ENCODE data around the gene PDGFD. TPM values are rescaled to one million over a fixed set of nuclear protein-coding genes. Genes with fewer than 3 reads are reported as not detected.

PDGFD gene
- total RNA-seq, 1 donor, result 32.4 TPM

- TF ChIP-seq CTCF (IDR thresholded peaks at IDR 0.05; ENCODE audit: insufficient read depth, low read length), result no peak
- DNase-seq (ENCODE audit: low read depth), result peak; percentile 30
- no peak overlapping the region for H3K4me3 ChIP-seq (ENCODE audit: low read depth, low read length)
These were observed 135.3 kb downstream of the PDGFD start for GRCh38 chr11:104028476-104029263.

- DNase-seq (ENCODE audit: low read depth), result no peak
- no peak for TF ChIP-seq CTCF (IDR thresholded peaks at IDR 0.05; ENCODE audit: insufficient read depth, low read length)
- no peak overlapping the region for H3K4me3 ChIP-seq (ENCODE audit: low read depth, low read length)
These were observed 139.4 kb downstream of the PDGFD start for GRCh38 chr11:104024572-104024971.

GRCh38 chr11:104015649-104016415 is 148.1 kb downstream of the PDGFD start:
- no peak for TF ChIP-seq CTCF (IDR thresholded peaks at IDR 0.05; ENCODE audit: insufficient read depth, low read length)
- DNase-seq (ENCODE audit: low read depth), result no peak
- no peak overlapping the region for H3K4me3 ChIP-seq (ENCODE audit: low read depth, low read length)

GRCh38 chr11:104011044-104011443 is 152.9 kb downstream of the PDGFD start:
- no peak overlapping the region for H3K4me3 ChIP-seq (ENCODE audit: low read depth, low read length)
- no peak for TF ChIP-seq CTCF (IDR thresholded peaks at IDR 0.05; ENCODE audit: insufficient read depth, low read length)
- peak; percentile 26 for DNase-seq (ENCODE audit: low read depth)

- no peak for TF ChIP-seq CTCF (IDR thresholded peaks at IDR 0.05; ENCODE audit: insufficient read depth, low read length)
- H3K4me3 ChIP-seq (ENCODE audit: low read depth, low read length), result no peak overlapping the region
- DNase-seq (ENCODE audit: low read depth), result no peak
These were observed 154.2 kb downstream of the PDGFD start for GRCh38 chr11:104009744-104010143.

GRCh38 chr11:104005234-104005855 is 158.6 kb downstream of the PDGFD start:
- DNase-seq (ENCODE audit: low read depth), result peak; percentile 59
- H3K4me3 ChIP-seq (ENCODE audit: low read depth, low read length), result no peak overlapping the region
- no peak for TF ChIP-seq CTCF (IDR thresholded peaks at IDR 0.05; ENCODE audit: insufficient read depth, low read length)
